Limb (tissue), 2 donors: ENCODE measurements around the gene PIGQ.

Source experiments
- DNase-seq, 2 donors: peaks; one replicate each; pipeline ENCODE4 v3.0.0-alpha.2; 2016; ENCODE audit errors: extremely low spot score in 2 of 2

Gene PIGQ

DNA sequence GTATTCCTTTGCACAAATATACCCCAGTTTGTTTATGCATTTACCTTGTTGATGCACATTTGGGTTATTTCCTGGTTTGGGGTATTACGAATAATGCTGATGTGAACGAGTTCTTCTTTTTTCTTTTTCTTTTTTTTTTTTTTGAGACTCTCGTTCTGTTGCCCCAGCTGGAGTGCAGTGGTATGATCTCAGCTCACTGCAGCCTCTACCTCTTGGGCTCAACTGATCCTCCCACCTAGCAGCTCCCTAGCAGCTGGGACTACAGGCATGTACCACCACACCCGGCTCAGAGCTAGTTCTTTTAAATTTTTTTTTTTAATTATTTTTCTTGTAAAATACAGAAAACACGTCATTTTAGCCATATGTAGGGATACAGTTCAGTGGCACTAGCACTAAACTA lies 34.2 kb downstream of the PIGQ start:
- DNase-seq, result no peak

- no peak for DNase-seq
Measured at GRCh38 chr16:606656-607307, 37.0 kb downstream of the PIGQ start.

DNA sequence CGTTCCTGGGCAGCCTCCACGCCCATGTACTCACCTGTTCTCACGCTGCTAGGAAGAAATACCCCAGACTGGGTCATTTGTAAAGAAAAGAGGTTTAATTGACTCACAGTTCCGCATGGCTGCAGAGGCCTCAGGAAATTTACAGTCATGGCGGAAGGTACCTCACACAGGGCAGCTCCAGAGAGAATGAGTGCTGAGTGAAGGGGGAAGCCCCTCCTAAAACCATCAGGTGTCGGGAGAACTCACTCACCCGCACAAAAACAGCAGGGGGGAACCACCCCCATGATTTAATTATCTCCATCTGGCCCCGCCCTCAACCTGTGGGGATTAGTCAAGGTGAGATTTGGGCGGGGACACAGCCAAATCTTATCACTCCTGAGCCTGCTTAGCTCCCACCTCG lies 38.3 kb downstream of the PIGQ start:
- no peak for DNase-seq

DNA sequence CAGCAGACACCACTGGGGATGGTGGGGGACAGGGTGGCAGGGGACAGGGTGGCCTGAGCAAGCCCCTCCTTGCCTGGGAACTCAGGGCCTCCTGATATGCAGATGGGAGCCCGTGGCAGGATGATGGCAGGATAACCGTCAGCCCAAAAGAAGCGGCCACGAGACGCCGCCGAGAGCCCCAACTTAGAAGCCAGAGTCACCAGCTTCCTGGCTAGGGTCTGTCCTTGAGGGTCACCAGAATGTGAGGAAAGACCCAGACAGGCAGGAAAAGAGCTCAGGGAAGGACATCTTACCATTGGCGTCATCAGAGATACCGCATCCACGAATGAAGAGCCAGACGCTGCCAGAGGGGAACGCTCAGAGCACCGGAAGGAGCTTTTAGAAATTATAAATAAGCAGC lies 39.5 kb downstream of the PIGQ start:
- no peak for DNase-seq

- DNase-seq, result no peak
Measured at GRCh38 chr16:609984-610383, 40.2 kb downstream of the PIGQ start.

DNA sequence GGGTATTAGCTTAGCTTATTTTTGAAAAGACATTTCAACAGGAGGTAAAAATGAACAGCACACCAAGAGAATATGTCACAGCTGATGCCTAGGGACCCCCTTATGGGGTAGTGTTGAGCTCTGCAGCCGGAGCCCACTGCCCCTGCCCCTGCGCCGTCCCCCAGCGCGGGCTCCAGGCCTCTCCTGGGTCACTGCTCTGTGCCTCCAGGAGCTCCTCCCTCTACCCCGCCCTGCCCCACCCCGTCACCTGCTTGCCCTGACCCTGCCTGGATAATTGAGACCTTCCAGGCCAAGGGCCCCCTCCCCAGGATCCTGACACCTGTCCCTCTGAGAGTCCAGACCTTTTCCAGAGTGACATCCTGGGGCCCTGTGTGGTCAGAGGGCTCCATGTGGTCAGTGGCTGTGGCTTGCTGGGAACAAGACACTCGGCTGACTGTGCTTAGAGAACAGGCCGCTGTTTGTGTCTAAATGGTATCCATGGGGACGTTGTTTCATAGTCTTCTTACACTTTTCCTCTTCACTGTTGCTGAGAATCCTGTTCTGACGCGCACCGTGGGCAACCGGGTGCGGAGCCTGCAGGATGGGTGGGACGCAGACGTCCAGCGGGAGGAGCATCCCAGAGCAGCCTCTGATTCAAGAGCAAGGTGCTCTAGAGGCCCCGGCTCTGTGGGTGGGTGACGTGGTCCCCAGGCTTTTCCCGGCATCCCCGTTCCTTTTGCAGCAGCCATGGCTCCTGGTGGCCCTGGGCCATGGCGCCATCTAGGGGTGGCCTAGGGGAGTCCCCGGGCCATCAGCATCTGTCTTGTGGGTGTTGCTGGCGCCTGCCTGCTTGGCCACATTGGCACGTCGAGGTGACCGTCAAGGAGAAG lies 41.0 kb downstream of the PIGQ start:
- no peak for DNase-seq

- DNase-seq, result no peak
Measured at GRCh38 chr16:615122-615521, 45.4 kb downstream of the PIGQ start.

DNA sequence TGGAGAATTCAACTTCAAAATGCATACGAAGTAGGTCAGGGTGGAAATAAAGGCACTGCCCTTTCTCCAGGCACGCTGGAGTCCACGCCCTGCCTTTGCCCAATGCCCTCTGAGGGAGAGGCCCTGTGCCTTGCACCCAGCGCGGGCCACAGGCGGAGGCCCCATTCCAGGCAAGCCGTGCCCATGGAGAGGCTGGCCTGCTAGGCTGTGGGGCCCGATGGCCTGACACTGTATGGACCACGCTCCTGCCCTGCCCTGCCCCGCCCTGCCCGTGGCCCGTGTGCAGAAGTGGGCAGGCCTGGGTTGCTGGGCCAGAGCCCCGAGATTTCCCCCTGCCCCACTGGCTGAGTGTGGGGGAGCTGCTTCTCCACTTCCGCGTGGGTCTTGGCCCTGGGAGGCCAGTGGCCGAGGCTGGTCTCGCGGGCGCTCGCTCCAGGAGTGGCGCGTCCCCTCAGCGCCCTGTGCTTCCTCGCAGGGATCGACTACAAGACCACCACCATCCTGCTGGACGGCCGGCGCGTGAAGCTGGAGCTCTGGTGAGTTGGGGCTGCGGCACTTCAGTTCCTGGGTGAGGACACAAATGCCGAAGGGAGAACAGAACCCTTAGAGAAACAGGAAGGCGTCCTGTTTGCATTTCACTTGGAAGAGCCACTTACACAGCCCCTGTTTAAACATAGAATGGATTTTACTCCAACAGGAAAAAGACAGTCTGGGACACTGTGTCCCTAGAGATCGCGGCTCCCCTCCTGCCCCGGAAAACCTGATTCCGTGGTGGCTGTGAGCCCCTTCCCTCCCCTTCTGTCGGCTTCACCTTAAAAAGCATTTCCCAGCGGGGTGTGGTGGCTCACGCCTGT lies 47.2 kb downstream of the PIGQ start:
- DNase-seq, result no peak

GRCh38 chr16:617855-618254 lies 48.1 kb downstream of the PIGQ start:
- DNase-seq, result no peak

- no peak for DNase-seq
Measured at GRCh38 chr16:619476-620100, 49.8 kb downstream of the PIGQ start.

GRCh38 chr16:620700-621525 lies 51.1 kb downstream of the PIGQ start:
- no peak for DNase-seq

DNA sequence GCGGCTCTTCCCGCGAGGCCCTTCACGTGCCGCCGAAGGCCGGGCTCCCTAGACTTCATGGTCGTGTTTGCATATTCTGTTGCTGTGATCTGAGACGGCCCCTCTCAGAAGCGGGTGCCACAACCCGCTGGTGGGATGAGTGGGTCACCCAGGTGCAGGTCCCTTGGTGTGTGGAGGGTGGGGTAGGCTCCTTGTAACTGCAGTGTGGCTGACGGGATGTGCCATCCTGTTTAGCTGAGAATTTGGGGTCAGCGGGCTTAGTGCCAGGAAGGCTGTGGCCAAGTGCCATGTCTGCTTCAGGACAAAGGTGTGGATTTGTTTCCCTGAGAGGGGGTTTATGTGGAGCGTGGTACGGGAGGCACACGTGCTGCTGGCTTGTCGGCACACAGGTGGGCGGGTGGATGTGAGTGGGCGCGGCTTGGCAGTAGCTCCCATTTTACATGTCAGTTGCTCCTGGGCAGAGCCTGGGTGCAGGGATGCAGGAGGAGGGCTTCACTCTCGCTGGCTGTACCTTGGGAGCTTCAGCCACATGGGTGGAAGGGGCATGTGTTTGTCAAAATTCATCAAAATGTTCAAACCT lies 51.8 kb downstream of the PIGQ start:
- peak in 1 of 2 donors; percentile 32 for DNase-seq

DNA sequence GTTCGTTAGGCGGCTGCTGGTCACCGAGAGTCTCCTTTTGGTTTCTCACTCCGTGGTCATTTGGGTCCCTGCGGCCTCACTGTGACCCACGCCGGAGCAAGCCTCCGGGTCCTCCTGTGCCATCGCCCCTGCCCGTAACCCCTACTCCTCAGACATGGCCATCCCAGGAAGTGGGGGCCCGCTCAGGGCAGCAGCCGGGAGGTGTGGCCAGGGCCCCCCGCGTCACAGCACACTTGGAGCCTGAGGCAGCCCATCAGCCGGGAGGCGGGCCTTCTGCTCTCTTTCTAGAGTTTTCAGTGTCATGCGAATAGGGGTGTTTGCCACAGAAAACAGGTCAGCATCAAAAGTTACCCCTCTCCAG lies 53.1 kb downstream of the PIGQ start:
- no peak for DNase-seq

DNA sequence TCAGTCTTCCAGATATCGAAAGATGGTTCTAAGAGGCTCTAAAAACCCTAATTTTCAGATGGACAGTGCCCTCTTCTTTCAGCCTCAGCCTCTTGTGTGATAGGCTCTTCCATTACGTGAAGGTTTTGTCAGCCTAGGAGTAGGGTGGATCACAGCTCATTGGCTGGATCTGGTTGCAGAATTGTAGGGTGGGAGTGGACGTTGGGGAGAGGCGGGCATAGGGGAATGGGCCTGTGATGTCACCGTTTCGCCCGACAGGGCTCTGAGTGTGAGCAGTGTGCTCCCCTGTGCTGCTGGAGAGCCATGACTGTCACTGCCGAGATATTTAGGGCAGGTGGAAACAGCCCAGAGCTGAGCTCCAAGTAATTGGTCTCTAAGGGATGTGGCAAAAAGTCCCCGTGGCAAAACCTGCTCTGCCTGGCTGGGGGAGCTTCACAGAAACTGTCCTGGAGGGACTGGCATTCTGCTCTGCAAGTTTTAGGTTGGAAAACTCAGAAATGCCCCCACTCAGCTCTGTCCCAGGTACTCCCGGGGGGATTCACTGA lies 54.8 kb downstream of the PIGQ start:
- DNase-seq, result no peak

DNA sequence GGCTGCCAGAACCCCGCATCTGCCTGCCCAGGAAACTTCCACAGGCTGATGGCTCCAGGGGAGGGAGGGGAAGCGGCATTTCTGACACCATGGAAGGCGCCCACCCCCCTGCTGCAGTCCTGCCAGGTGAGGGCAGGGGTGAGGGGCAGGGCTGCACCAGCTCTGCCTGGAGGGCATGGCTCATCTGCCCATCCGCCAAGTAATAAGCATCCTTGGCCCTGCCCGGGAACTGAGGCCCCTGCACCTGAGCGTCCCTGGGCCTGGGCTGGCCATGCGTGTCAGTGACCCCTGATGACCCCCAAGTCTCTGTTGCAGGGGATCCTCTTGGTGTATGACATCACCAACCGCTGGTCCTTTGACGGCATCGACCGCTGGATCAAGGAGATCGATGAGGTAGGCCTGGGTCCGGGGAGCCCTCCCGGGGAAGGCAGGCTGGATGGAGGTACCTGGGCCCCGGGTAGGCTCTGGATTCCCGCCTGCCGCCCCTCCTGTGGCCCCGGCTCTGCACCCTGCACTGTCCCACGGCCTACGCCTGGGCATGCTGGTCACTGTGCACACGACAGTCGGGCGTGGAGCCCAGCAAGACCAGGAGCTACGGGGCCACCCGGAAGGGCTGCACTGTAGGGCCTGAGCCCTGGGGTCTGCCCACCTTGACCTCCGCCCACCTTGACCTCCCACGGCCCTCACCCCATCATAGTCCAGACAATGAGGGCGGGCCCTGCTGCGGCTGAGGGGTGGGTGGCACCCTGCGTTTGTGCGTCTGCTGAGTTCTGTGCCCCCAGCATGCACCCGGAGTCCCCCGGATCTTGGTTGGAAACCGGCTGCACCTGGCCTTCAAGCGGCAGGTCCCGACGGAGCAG lies 55.6 kb downstream of the PIGQ start:
- no peak for DNase-seq

DNA sequence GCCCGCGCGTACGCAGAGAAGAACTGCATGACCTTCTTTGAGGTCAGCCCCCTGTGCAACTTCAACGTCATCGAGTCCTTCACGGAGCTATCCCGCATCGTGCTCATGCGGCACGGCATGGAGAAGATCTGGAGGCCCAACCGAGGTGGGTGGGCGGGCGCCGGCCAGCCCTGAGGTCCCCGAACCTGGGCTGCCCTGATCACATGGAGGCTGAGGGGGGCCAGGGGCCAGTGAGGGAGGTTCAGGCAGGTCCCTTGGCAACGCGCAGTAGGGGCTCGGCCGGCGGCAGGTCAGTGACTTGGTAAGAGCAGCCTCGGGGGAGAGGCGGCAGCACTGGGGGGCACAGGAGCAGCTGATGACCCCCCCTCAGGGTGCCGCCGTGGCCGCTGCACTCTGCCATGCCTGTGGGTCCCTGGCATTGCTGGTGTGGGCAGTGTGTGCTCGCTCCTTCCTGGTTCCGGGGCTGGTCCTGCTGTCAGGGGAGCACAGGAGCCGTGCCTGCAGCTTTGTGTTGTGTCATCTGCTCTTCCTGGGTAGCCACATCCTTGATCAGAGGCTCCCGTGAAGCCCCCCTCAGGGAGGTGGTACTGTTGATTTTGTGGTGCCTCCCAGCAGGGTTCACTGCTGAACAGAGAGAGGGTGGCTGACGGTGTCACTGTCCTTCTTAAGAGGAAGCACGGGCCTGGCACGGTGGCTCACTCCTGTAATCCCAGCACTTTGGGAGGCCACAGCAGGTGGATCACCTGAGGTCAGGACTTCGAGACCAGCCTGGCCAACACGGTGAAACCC lies 56.4 kb downstream of the PIGQ start:
- DNase-seq, result no peak

DNA sequence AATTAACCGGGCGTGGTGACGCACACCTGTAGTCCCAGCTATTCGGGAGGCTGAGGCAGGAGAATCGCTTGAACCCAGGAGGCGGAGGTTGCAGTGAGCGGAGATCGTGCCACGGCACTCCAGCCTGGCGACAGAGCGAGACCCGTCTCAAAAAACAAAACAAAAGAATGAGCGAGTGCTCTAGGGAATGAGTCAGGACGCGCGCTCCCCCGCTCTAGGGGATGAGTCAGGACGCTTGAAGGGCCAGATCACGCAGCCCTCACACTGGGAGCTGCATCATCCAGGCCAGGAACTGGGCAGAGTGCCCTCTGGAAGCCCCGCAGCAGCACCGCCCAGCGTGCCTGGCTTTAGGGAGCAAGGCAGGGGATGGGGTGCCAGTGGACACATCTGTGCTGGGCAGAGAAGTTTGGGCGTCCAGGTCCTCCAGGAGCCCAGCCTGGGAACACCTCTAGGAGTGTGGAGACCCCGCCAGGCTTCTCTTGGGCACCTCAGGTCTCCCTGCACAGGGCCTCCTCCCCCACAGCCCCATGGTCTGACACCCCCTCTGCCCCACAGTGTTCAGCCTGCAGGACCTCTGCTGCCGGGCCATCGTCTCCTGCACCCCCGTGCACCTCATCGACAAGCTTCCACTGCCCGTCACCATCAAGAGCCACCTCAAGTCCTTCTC lies 57.2 kb downstream of the PIGQ start:
- no peak for DNase-seq
